Measurements from ENCODE around the gene DENND4A. TPM values are rescaled to one million over a fixed set of nuclear protein-coding genes. Genes with fewer than 3 reads are reported as not detected.

DENND4A gene
- total RNA-seq, 1 donor from 2014 or later, result 9.1 TPM

DNA sequence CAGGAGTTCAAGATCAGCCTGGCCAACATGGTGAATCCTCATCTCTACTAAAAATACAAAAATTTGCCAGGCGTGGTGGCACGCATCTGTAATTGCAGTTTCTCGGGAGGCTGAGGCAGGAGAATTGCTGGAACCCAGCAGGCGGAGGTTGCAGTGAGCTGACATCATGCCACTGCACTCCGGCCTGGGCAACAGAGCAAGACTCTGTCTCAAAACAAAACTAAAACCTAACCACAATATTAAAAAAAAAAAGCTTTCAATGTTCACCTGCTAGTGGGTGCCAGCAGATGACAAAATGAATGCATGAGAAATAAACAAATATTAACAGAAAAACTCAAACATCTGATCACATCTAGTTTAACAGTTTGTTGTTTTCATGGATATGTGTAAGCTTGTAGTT lies 161.3 kb downstream of the DENND4A start:
- DNase-seq (ENCODE audit: low read depth, low spot score), result no peak
- no peak overlapping the region for H3K4me3 Mint-ChIP-seq
- H3K27ac Mint-ChIP-seq (ENCODE audit: unreplicated experiment), result no peak overlapping the region
- H3K4me1 Mint-ChIP-seq, result no peaks in the 10 kb centered on the region
- no peaks in the 10 kb centered on the region for H3K36me3 Mint-ChIP-seq (ENCODE audit: low read depth)
- H3K9me3 Mint-ChIP-seq, result no peaks in the 10 kb centered on the region
- TF ChIP-seq, protein P1, sequence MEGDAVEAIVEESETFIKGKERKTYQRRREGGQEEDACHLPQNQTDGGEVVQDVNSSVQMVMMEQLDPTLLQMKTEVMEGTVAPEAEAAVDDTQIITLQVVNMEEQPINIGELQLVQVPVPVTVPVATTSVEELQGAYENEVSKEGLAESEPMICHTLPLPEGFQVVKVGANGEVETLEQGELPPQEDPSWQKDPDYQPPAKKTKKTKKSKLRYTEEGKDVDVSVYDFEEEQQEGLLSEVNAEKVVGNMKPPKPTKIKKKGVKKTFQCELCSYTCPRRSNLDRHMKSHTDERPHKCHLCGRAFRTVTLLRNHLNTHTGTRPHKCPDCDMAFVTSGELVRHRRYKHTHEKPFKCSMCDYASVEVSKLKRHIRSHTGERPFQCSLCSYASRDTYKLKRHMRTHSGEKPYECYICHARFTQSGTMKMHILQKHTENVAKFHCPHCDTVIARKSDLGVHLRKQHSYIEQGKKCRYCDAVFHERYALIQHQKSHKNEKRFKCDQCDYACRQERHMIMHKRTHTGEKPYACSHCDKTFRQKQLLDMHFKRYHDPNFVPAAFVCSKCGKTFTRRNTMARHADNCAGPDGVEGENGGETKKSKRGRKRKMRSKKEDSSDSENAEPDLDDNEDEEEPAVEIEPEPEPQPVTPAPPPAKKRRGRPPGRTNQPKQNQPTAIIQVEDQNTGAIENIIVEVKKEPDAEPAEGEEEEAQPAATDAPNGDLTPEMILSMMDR (conservative IDR thresholded peaks at IDR 0.05), result no peak
- no peaks in the 10 kb centered on the region for H3K27me3 Mint-ChIP-seq (ENCODE audit: low read depth)

DNA sequence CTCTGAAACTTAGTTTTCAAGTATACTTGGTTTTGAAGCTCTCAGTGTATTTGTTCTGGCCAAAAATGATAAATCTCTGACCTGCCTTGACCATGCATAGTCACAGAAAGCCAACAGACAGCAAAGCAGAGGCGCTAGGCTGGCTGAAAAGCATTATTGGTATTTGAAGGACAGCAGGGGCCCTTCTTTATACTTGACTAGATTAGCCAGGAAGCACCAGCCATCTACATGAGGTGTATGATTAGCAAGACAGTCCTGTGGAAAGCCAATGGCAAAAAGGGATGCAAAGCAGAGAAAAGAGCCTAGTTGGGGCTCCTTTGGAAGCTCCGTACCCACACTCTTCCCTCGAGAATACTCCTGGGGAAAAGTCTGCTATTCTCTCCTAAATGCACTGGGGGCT lies 162.5 kb downstream of the DENND4A start:
- Mint-ChIP-seq H3K9me3 (no peaks in the 10 kb centered on the region), H3K27me3 (ENCODE audit: low read depth) (no peaks in the 10 kb centered on the region), H3K4me1 (no peaks in the 10 kb centered on the region), H3K27ac (ENCODE audit: unreplicated experiment) (no peak overlapping the region), H3K36me3 (ENCODE audit: low read depth) (no peaks in the 10 kb centered on the region), H3K4me3 (no peak overlapping the region)
- TF ChIP-seq, protein P1 (conservative IDR thresholded peaks at IDR 0.05), result no peak
- DNase-seq (ENCODE audit: low read depth, low spot score), result no peak

- DNase-seq (ENCODE audit: low read depth, low spot score), result no peak
- Mint-ChIP-seq H3K4me1 (no peaks in the 10 kb centered on the region), H3K36me3 (ENCODE audit: low read depth) (no peaks in the 10 kb centered on the region), H3K27ac (ENCODE audit: unreplicated experiment) (no peak overlapping the region), H3K9me3 (no peaks in the 10 kb centered on the region), H3K4me3 (no peak overlapping the region), H3K27me3 (ENCODE audit: low read depth) (no peaks in the 10 kb centered on the region)
- TF ChIP-seq, protein P1 (conservative IDR thresholded peaks at IDR 0.05), result no peak
These were observed 165.2 kb downstream of the DENND4A start for GRCh38 chr15:65626856-65627255.

- TF ChIP-seq, protein P1 (conservative IDR thresholded peaks at IDR 0.05), result no peak
These were observed 169.0 kb downstream of the DENND4A start for GRCh38 chr15:65623103-65623502.

DNA sequence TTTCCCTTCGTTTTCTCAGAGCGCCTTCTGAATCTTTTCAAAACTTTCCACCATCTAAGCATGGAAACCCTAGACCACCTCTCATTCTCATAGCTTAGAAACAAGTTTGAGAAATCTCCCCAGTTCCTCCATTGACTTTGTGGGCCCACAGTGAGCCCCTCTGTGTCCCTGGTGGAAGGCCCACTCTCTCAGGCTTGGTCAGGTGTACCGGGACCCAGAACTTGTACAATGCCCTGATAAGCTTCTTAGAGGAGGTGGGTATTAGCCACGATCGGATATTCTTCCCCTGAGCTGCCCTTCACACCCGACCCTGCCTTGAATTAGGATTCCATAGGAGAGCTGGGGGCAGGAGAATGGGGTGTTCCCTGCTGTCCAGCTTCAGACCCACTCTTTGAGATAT lies 170.5 kb downstream of the DENND4A start, which contains the start of gene SLC24A1:
Gene SLC24A1 (plus strand): TSS at position 301 of the 400 bp plus-strand sequence. CDS start 2,143 bp downstream, outside the sequence.
- DNase-seq (ENCODE audit: low read depth, low spot score), result no peak
- Mint-ChIP-seq H3K4me3 (no peak within 1 kb of the TSS), H3K36me3 (ENCODE audit: low read depth) (no peaks in the 10 kb centered on the region), H3K27me3 (ENCODE audit: low read depth) (no peaks in the 10 kb centered on the region), H3K4me1 (no peaks in the 10 kb centered on the region), H3K9me3 (no peaks in the 10 kb centered on the region), H3K27ac (ENCODE audit: unreplicated experiment) (no peak within 1 kb of the TSS)
- TF ChIP-seq, protein P1 (conservative IDR thresholded peaks at IDR 0.05), result no peak

More at GRCh38 chr15:65623103-65623502, 169.0 kb downstream of the DENND4A start:
- Mint-ChIP-seq H3K9me3 (no peaks in the 10 kb centered on the region), H3K36me3 (ENCODE audit: low read depth) (no peaks in the 10 kb centered on the region), H3K4me1 (no peaks in the 10 kb centered on the region), H3K27ac (ENCODE audit: unreplicated experiment) (no peak overlapping the region), H3K4me3 (no peak overlapping the region), H3K27me3 (ENCODE audit: low read depth) (no peaks in the 10 kb centered on the region)
- no peak for DNase-seq (ENCODE audit: low read depth, low spot score)

Data from neural crest cell (in vitro differentiated cells).